Smooth muscle cell (in vitro differentiated cells): Measurements from ENCODE around the gene TRERF1. TPM values are rescaled to one million over a fixed set of nuclear protein-coding genes. Genes with fewer than 3 reads are reported as not detected.

Experiments
- DNase-seq: peaks from one replicate; lab custom pipeline; 2025; ENCODE audit not compliant: unreplicated experiment; lab: John Stamatoyannopoulos, UW
- H2AFZ ChIP-seq: fragments of 200-600 bp; sonication (generic); 2 replicates; pipeline ENCODE4 v1.6.0; 2016; ENCODE audit warnings: antibody characterized with exemption, low read depth, mild to moderate bottlenecking
- H3F3A ChIP-seq: fragments of 200-600 bp; sonication (generic); 2 replicates; pipeline ENCODE4 v1.6.0; 2017; ENCODE audit warnings: antibody characterized with exemption, low read depth
- H3K27ac ChIP-seq: fragments of 200-600 bp; sonication (generic); 2 replicates; pipeline ENCODE4 v1.5.1; 2016; ENCODE audit warnings: low read depth, mild to moderate bottlenecking
- H3K27me3 ChIP-seq: fragments of 200-600 bp; sonication (generic); 2 replicates; pipeline ENCODE4 v1.6.1; 2016; ENCODE audit warnings: low read depth, mild to moderate bottlenecking
- H3K36me3 ChIP-seq: fragments of 200-600 bp; sonication (generic); 2 replicates; pipeline ENCODE4 v1.5.1; 2016; ENCODE audit warnings: low read depth
- H3K4me1 ChIP-seq: fragments of 200-600 bp; sonication (generic); 2 replicates; pipeline ENCODE4 v1.5.1; 2016; ENCODE audit warnings: low read depth
- H3K4me2 ChIP-seq: fragments of 200-600 bp; sonication (generic); 2 replicates; pipeline ENCODE4 v1.6.0; 2016; ENCODE audit warnings: mild to moderate bottlenecking
- H3K4me3 ChIP-seq: fragments of 200-600 bp; sonication (generic); 2 replicates; pipeline ENCODE4 v1.5.1; 2016; ENCODE audit warnings: mild to moderate bottlenecking
- H3K79me2 ChIP-seq: fragments of 200-600 bp; sonication (generic); 2 replicates; pipeline ENCODE4 v1.6.0; 2016; ENCODE audit warnings: low read depth, mild to moderate bottlenecking
- H3K9ac ChIP-seq: fragments of 200-600 bp; sonication (generic); 2 replicates; pipeline ENCODE4 v1.6.0; 2016; ENCODE audit warnings: low read depth
- H3K9me3 ChIP-seq: fragments of 200-600 bp; sonication (generic); replicated peaks from 2 replicates; pipeline ENCODE4 v1.5.1; 2016; ENCODE audit warnings: low read depth
- H4K20me1 ChIP-seq: fragments of 200-600 bp; sonication (generic); 2 replicates; pipeline ENCODE4 v1.6.0; 2016; ENCODE audit warnings: low read depth
- CTCF ChIP-seq: fragments of 200-600 bp; sonication (generic); IDR thresholded peaks from 2 replicates; pipeline ENCODE4 v1.5.1; 2017; ENCODE audit warnings: borderline replicate concordance, mild to moderate bottlenecking, antibody characterized with exemption; ENCODE audit not compliant: insufficient read depth, poor library complexity, severe bottlenecking
- WGBS: methylation state at CpG from one replicate; pipeline ENCODE4 v1.1.7; 2016; ENCODE audit warnings: low lambda C conversion rate; 5-methylcytosine and 5-hydroxymethylcytosine counted together
- polyA plus RNA-seq: library from polyadenylated mRNA; unstranded; fragments of >200 nt; fragmentation: Nextera tagmentation; extraction: Ambion mirVana; gene quantifications from 2 replicates; pipeline ENCODE4 v1.2.1, GENCODE V29; 2016
- total RNA-seq: library from RNA; depleted of rRNA; stranded (reverse); fragments of >200 nt; gene quantifications from 2 replicates; pipeline ENCODE4 v1.2.3, GENCODE V29; 2014

Gene TRERF1
- total and polyA plus RNA-seq, 2 experiments from 2014 or later: 3.5 to 5.3 TPM

GRCh38 chr6:42201382-42201781, 250.3 kb downstream of the TRERF1 start:
- peaks cover 16% of the 10 kb centered on the region for H3F3A ChIP-seq
- no peaks in the 10 kb centered on the region for H3K79me2 ChIP-seq
- no peaks in the 10 kb centered on the region for H3K36me3 ChIP-seq
- no peak for TF ChIP-seq CTCF
- H3K4me2 ChIP-seq: no peak overlapping the region
- no peaks in the 10 kb centered on the region for H3K27me3 ChIP-seq
- no peak overlapping the region for H3K4me3 ChIP-seq
- no peak overlapping the region for H3K9ac ChIP-seq
- no peak overlapping the region for H2AFZ ChIP-seq
- H3K4me1 ChIP-seq: peaks cover 5% of the 10 kb centered on the region
- no peaks in the 10 kb centered on the region for H3K9me3 ChIP-seq
- no peaks in the 10 kb centered on the region for H4K20me1 ChIP-seq
- no peak for DNase-seq
- H3K27ac ChIP-seq: peak overlapping the region; percentile 77
- WGBS: 31% methylated on average over 3 of the region's 3 CpGs

GRCh38 chr6:42200035-42200434, 251.7 kb downstream of the TRERF1 start:
- H3K9ac ChIP-seq: no peak overlapping the region
- TF ChIP-seq CTCF: no peak
- H3K9me3 ChIP-seq: no peaks in the 10 kb centered on the region
- H2AFZ ChIP-seq: no peak overlapping the region
- H3K79me2 ChIP-seq: no peaks in the 10 kb centered on the region
- H3K4me3 ChIP-seq: no peak overlapping the region
- no peaks in the 10 kb centered on the region for H3K36me3 ChIP-seq
- no peaks in the 10 kb centered on the region for H3K27me3 ChIP-seq
- H3K27ac ChIP-seq: peak overlapping the region; percentile 77
- 29% methylated on average over 1 of the region's 1 CpG for WGBS
- peak overlapping the region; percentile 61 for H3K4me2 ChIP-seq
- peaks cover 16% of the 10 kb centered on the region for H3F3A ChIP-seq
- no peak for DNase-seq
- H4K20me1 ChIP-seq: no peaks in the 10 kb centered on the region
- H3K4me1 ChIP-seq: peaks cover 5% of the 10 kb centered on the region

GRCh38 chr6:42199106-42199981, 252.4 kb downstream of the TRERF1 start:
- Histone ChIP-seq H3K27me3 (no peaks in the 10 kb centered on the region), H3F3A (peaks cover 16% of the 10 kb centered on the region), H3K79me2 (no peaks in the 10 kb centered on the region), H3K4me2 (peak overlapping the region; percentile 61), H3K27ac (peak overlapping the region; percentile 77), H4K20me1 (no peaks in the 10 kb centered on the region), H2AFZ (no peak overlapping the region), H3K9ac (no peak overlapping the region), H3K4me1 (peaks cover 5% of the 10 kb centered on the region), H3K36me3 (no peaks in the 10 kb centered on the region), H3K4me3 (no peak overlapping the region), H3K9me3 (no peaks in the 10 kb centered on the region)
- no peak for DNase-seq
- 73% methylated on average over 5 of the region's 5 CpGs for WGBS
- no peak for TF ChIP-seq CTCF
